Loucy (cell line): Measurements from ENCODE around the gene CACNA1H.

ENCODE experiments used
- H2AFZ ChIP-seq: fragments of 200-600 bp; sonication (generic); 2 replicates; pipeline ENCODE4 v1.6.0; 2016; ENCODE audit warnings: antibody characterized with exemption, mild to moderate bottlenecking, low read length, moderate library complexity
- H3F3A ChIP-seq: fragments of 200-600 bp; 2 replicates; pipeline ENCODE4 v1.6.0; 2016; ENCODE audit warnings: antibody characterized with exemption, low read depth, mild to moderate bottlenecking
- H3K27me3 ChIP-seq: fragments of 200-600 bp; sonication (generic); 2 replicates; pipeline ENCODE4 v1.6.1; 2014; ENCODE audit warnings: low read length, mild to moderate bottlenecking; ENCODE audit not compliant: insufficient read depth, poor library complexity, severe bottlenecking
- H3K36me3 ChIP-seq: fragments of 200-600 bp; sonication (generic); 2 replicates; pipeline ENCODE4 v1.6.1; 2016; ENCODE audit warnings: low read length; ENCODE audit not compliant: insufficient read depth
- H3K4me1 ChIP-seq: fragments of 200-600 bp; sonication (generic); 2 replicates; pipeline ENCODE4 v1.5.1; 2014; ENCODE audit warnings: low read length, mild to moderate bottlenecking; ENCODE audit not compliant: insufficient read depth, poor library complexity, severe bottlenecking
- H3K4me2 ChIP-seq: fragments of 200-600 bp; sonication (generic); 2 replicates; pipeline ENCODE4 v1.6.0; 2014; ENCODE audit warnings: antibody characterized with exemption, low read length, low read depth, mild to moderate bottlenecking; ENCODE audit not compliant: poor library complexity, severe bottlenecking
- H3K4me3 ChIP-seq: fragments of 200-600 bp; sonication (generic); 2 replicates; pipeline ENCODE4 v1.5.1; 2014; ENCODE audit warnings: low read length, mild to moderate bottlenecking, mixed read lengths; ENCODE audit not compliant: poor library complexity, severe bottlenecking
- H3K79me2 ChIP-seq: fragments of 200-600 bp; sonication (generic); 2 replicates; pipeline ENCODE4 v1.6.1; 2014; ENCODE audit warnings: low read length; ENCODE audit not compliant: insufficient read depth
- H3K9ac ChIP-seq: fragments of 200-600 bp; sonication (generic); 2 replicates; pipeline ENCODE4 v1.6.0; 2014; ENCODE audit warnings: mild to moderate bottlenecking, low read depth, low read length, moderate library complexity; ENCODE audit not compliant: poor library complexity, severe bottlenecking
- H3K9me2 ChIP-seq: fragments of 200-600 bp; sonication (generic); replicated peaks from 2 replicates; pipeline ENCODE4 v1.6.1; 2016; ENCODE audit warnings: low read depth, low read length, mixed read lengths
- H3K9me3 ChIP-seq: fragments of 200-600 bp; sonication (generic); 2 replicates; pipeline ENCODE4 v1.6.1; 2014; ENCODE audit warnings: mild to moderate bottlenecking, antibody characterized with exemption, low read length, low read depth; ENCODE audit not compliant: insufficient read depth
- H4K20me1 ChIP-seq: fragments of 200-600 bp; sonication (generic); 2 replicates; pipeline ENCODE4 v1.6.0; 2014; ENCODE audit warnings: antibody characterized with exemption, low read length, mild to moderate bottlenecking; ENCODE audit not compliant: insufficient read depth, poor library complexity, severe bottlenecking
- CTCF ChIP-seq: fragments of 200-600 bp; sonication (generic); conservative IDR thresholded peaks from 2 replicates; pipeline ENCODE4 v1.5.1; 2014; ENCODE audit warnings: mild to moderate bottlenecking, antibody characterized with exemption, low read length
- EZH2phosphoT487 ChIP-seq: fragments of 200-600 bp; IDR thresholded peaks from 2 replicates; pipeline ENCODE4 v1.6.1; 2018; ENCODE audit warnings: antibody characterized with exemption, mild to moderate bottlenecking, moderate library complexity, borderline replicate concordance

Gene CACNA1H

DNA sequence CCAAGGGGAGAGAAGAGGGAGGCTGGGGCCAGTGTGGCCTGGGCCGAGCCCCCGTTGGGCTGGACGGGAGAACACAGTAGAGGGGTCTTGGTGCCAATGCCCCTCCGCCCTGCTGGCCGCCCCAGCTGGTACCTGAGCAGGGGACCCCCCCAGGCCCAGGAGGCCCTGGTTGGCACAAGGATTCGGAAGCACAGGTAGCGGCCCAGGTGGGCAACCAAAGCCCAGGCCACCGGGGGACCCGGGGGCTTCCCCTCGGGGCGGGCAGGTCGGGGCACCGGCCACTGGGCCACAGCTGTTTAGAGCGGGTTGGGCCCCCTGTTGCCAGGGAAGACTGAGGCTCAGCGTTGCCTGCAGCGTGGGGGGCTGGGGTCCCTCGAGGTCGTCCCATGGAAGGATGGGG lies 28.6 kb upstream of the CACNA1H start:
- H2AFZ ChIP-seq: no peak overlapping the region

GRCh38 chr16:1124795-1125194 lies 28.1 kb upstream of the CACNA1H start:
- no peaks in the 10 kb centered on the region for H4K20me1 ChIP-seq
- no peaks in the 10 kb centered on the region for H3K4me1 ChIP-seq
- H3K4me3 ChIP-seq: no peak overlapping the region

More for the DNA sequence above, 28.6 kb upstream of the CACNA1H start:
- TF ChIP-seq EZH2phosphoT487: no peak
- TF ChIP-seq CTCF: no peak
- no peaks in the 10 kb centered on the region for H3K4me1 ChIP-seq
- no peak overlapping the region for H3K4me2 ChIP-seq
- H3K9me3 ChIP-seq: no peaks in the 10 kb centered on the region
- no peaks in the 10 kb centered on the region for H3K27me3 ChIP-seq
- H3K9ac ChIP-seq: no peak overlapping the region
- H3K4me3 ChIP-seq: no peak overlapping the region
- H3K79me2 ChIP-seq: no peaks in the 10 kb centered on the region
- no peaks in the 10 kb centered on the region for H3K9me2 ChIP-seq
- no peaks in the 10 kb centered on the region for H4K20me1 ChIP-seq
- no peaks in the 10 kb centered on the region for H3K36me3 ChIP-seq
- H3F3A ChIP-seq: no peaks in the 10 kb centered on the region

GRCh38 chr16:1125471-1125870 lies 27.4 kb upstream of the CACNA1H start:
- Histone ChIP-seq H3K36me3 (no peaks in the 10 kb centered on the region), H2AFZ (no peak overlapping the region), H4K20me1 (no peaks in the 10 kb centered on the region), H3K79me2 (no peaks in the 10 kb centered on the region), H3K4me3 (no peak overlapping the region), H3K4me1 (no peaks in the 10 kb centered on the region), H3K9me2 (no peaks in the 10 kb centered on the region), H3K4me2 (no peak overlapping the region), H3K9me3 (no peaks in the 10 kb centered on the region), H3K27me3 (no peaks in the 10 kb centered on the region), H3F3A (no peaks in the 10 kb centered on the region), H3K9ac (no peak overlapping the region)
- no peak for TF ChIP-seq CTCF
- no peak for TF ChIP-seq EZH2phosphoT487

More at GRCh38 chr16:1124795-1125194, 28.1 kb upstream of the CACNA1H start:
- no peaks in the 10 kb centered on the region for H3K9me2 ChIP-seq
- no peaks in the 10 kb centered on the region for H3K36me3 ChIP-seq
- H3K4me2 ChIP-seq: no peak overlapping the region
- no peaks in the 10 kb centered on the region for H3K27me3 ChIP-seq
- no peak overlapping the region for H2AFZ ChIP-seq
- H3K9ac ChIP-seq: no peak overlapping the region
- no peaks in the 10 kb centered on the region for H3K79me2 ChIP-seq
- H3K9me3 ChIP-seq: no peaks in the 10 kb centered on the region
- no peaks in the 10 kb centered on the region for H3F3A ChIP-seq
- TF ChIP-seq EZH2phosphoT487 (no peak), CTCF (no peak)
